ENCODE data around the gene CRELD2.

The CRELD2 gene

DNA sequence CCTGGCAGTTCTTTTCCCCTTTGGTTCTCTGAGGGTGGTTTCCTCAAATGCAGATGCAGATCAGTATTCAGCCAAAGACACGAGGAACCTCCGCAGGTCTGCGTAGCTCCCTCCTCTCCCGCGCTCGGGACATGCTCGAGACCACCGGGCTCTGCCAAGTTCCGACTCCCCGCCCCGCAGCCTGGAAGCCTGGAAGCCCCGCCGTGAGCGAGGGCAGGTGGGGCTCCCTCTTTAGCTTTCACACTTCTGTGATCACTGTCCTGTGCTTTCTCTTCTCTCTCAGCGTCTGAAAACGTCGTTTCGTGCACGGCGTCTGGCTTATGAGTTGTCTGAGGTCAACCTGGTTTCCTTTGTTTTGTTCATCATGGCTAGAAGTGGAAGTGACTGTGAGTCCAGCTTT lies 38.2 kb upstream of the CRELD2 start:
- H3K27ac ChIP-seq (ENCODE audit: poor library complexity, severe bottlenecking): no peak overlapping the region
- no peak overlapping the region for H3K4me3 ChIP-seq (ENCODE audit: severe bottlenecking)
- no peak for DNase-seq (ENCODE audit: low spot score)
- ATAC-seq (ENCODE audit: low read depth): no peak
- no peaks in the 10 kb centered on the region for H3K27me3 ChIP-seq (ENCODE audit: insufficient read depth, poor library complexity, severe bottlenecking)
- H3K9me3 ChIP-seq (ENCODE audit: severe bottlenecking): no peaks in the 10 kb centered on the region
- TF ChIP-seq, protein P1, sequence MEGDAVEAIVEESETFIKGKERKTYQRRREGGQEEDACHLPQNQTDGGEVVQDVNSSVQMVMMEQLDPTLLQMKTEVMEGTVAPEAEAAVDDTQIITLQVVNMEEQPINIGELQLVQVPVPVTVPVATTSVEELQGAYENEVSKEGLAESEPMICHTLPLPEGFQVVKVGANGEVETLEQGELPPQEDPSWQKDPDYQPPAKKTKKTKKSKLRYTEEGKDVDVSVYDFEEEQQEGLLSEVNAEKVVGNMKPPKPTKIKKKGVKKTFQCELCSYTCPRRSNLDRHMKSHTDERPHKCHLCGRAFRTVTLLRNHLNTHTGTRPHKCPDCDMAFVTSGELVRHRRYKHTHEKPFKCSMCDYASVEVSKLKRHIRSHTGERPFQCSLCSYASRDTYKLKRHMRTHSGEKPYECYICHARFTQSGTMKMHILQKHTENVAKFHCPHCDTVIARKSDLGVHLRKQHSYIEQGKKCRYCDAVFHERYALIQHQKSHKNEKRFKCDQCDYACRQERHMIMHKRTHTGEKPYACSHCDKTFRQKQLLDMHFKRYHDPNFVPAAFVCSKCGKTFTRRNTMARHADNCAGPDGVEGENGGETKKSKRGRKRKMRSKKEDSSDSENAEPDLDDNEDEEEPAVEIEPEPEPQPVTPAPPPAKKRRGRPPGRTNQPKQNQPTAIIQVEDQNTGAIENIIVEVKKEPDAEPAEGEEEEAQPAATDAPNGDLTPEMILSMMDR (IDR thresholded peaks at IDR 0.05; ENCODE audit: poor library complexity, severe bottlenecking): no peak
- H3K36me3 ChIP-seq (ENCODE audit: low read depth): peaks cover 44% of the 10 kb centered on the region
- H3K4me1 ChIP-seq (ENCODE audit: insufficient read depth, poor library complexity, severe bottlenecking): no peaks in the 10 kb centered on the region

DNA sequence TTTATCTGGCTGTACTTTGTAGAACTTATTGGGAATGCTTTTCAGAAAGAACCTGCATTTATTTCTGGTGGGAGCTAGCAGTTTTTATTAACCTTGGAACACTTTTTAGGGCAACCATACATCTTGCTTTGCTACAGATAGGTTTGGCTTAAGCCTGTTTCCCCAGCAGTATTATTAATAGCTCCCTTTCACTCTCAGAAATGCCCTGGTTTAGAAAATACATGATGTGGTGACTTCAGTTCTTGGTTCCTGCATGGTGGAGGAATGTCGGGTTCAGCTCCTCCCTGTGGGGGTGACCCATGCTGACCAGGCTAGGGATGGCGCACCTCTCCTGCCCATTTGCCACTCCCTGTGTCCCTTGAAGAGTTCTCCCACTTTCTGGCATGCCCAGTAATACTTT lies 36.6 kb upstream of the CRELD2 start:
- H3K9me3 ChIP-seq (ENCODE audit: severe bottlenecking): no peaks in the 10 kb centered on the region
- no peak for DNase-seq (ENCODE audit: low spot score)
- no peak for ATAC-seq (ENCODE audit: low read depth)
- TF ChIP-seq, protein P1 (IDR thresholded peaks at IDR 0.05; ENCODE audit: poor library complexity, severe bottlenecking): no peak
- no peaks in the 10 kb centered on the region for H3K4me1 ChIP-seq (ENCODE audit: insufficient read depth, poor library complexity, severe bottlenecking)
- H3K27ac ChIP-seq (ENCODE audit: poor library complexity, severe bottlenecking): no peak overlapping the region
- H3K36me3 ChIP-seq (ENCODE audit: low read depth): peaks cover 47% of the 10 kb centered on the region
- no peak overlapping the region for H3K4me3 ChIP-seq (ENCODE audit: severe bottlenecking)
- H3K27me3 ChIP-seq (ENCODE audit: insufficient read depth, poor library complexity, severe bottlenecking): no peaks in the 10 kb centered on the region

- Histone ChIP-seq H3K27ac (ENCODE audit: poor library complexity, severe bottlenecking) (no peak overlapping the region), H3K4me1 (ENCODE audit: insufficient read depth, poor library complexity, severe bottlenecking) (no peaks in the 10 kb centered on the region), H3K27me3 (ENCODE audit: insufficient read depth, poor library complexity, severe bottlenecking) (no peaks in the 10 kb centered on the region), H3K36me3 (ENCODE audit: low read depth) (peaks cover 49% of the 10 kb centered on the region), H3K4me3 (ENCODE audit: severe bottlenecking) (no peak overlapping the region), H3K9me3 (ENCODE audit: severe bottlenecking) (no peaks in the 10 kb centered on the region)
- TF ChIP-seq, protein P1 (IDR thresholded peaks at IDR 0.05; ENCODE audit: poor library complexity, severe bottlenecking): no peak
- ATAC-seq (ENCODE audit: low read depth): no peak
- no peak for DNase-seq (ENCODE audit: low spot score)
These were observed 35.7 kb upstream of the CRELD2 start for GRCh38 chr22:49882519-49883293.

GRCh38 chr22:49883294-49883640 lies 35.2 kb upstream of the CRELD2 start:
- Histone ChIP-seq H3K4me3 (ENCODE audit: severe bottlenecking) (no peak overlapping the region), H3K9me3 (ENCODE audit: severe bottlenecking) (no peaks in the 10 kb centered on the region), H3K27ac (ENCODE audit: poor library complexity, severe bottlenecking) (no peak overlapping the region), H3K4me1 (ENCODE audit: insufficient read depth, poor library complexity, severe bottlenecking) (no peaks in the 10 kb centered on the region), H3K36me3 (ENCODE audit: low read depth) (peaks cover 50% of the 10 kb centered on the region), H3K27me3 (ENCODE audit: insufficient read depth, poor library complexity, severe bottlenecking) (no peaks in the 10 kb centered on the region)
- DNase-seq (ENCODE audit: low spot score) (no peak), ATAC-seq (ENCODE audit: low read depth) (no peak)
- TF ChIP-seq, protein P1 (IDR thresholded peaks at IDR 0.05; ENCODE audit: poor library complexity, severe bottlenecking): no peak

DNA sequence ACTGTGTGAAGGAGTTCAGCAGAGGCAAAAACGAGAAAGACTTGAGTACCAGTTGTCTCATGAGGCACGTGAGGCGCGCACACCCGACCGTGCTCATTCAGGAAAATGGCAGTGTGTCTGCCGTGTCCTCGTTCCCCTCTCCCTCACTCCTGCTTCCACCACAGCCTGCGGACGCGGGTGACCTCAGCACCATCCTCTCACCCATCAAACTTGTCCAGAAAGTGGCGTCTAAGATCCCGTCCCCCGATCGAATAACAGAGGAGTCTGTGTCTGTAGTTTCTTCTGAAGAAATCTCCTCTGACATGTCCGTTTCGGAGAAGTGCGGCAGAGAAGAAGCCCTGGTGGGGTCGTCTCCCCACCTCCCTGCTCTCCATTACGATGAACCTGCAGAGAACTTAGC lies 34.4 kb upstream of the CRELD2 start:
- Histone ChIP-seq H3K4me1 (ENCODE audit: insufficient read depth, poor library complexity, severe bottlenecking) (no peaks in the 10 kb centered on the region), H3K9me3 (ENCODE audit: severe bottlenecking) (no peaks in the 10 kb centered on the region), H3K4me3 (ENCODE audit: severe bottlenecking) (no peak overlapping the region), H3K27me3 (ENCODE audit: insufficient read depth, poor library complexity, severe bottlenecking) (no peaks in the 10 kb centered on the region), H3K36me3 (ENCODE audit: low read depth) (peaks cover 55% of the 10 kb centered on the region), H3K27ac (ENCODE audit: poor library complexity, severe bottlenecking) (no peak overlapping the region)
- no peak for DNase-seq (ENCODE audit: low spot score)
- TF ChIP-seq, protein P1 (IDR thresholded peaks at IDR 0.05; ENCODE audit: poor library complexity, severe bottlenecking): no peak
- ATAC-seq (ENCODE audit: low read depth): no peak
